ENCODE measurements around the gene MYOT. TPM values are rescaled to one million over a fixed set of nuclear protein-coding genes. Genes with fewer than 3 reads are reported as not detected.

Gene MYOT
- total RNA-seq, 1 experiment from 2014 or later = not detected

DNA sequence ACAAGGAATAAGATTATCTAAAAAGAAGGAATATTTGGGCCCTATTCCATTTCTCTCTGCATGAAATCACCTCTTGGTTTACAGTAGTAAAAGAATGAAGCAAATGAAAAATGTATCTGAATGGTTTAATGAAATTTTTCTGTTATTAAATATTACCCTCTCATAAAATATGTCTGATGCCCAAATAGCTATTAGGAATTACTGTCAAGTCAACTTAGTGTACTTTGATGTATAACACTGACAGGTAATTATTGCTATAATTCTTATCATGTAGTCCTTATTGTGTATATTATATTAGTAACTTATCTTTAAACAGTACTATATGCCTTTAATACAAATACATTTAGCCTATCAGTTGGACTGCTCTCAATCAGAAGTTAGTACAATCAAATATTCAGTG is 8.4 kb downstream of the MYOT start:
- H4K8ac ChIP-seq (replicated peaks; ENCODE audit: insufficient read length, low read depth, low read length) = no peak overlapping the region
- no peaks in the 10 kb centered on the region for H3K36me3 Mint-ChIP-seq (ENCODE audit: insufficient read depth in 1 of 3, low read depth in 3 of 3)
- H4K5ac ChIP-seq (ENCODE audit: insufficient read length, low read depth, low read length) = no peak overlapping the region
- H2AK5ac ChIP-seq (ENCODE audit: insufficient read length, low read length) = no peak overlapping the region
- no peak overlapping the region for H3K9ac ChIP-seq (ENCODE audit: extremely low read depth, insufficient read length, low read length)
- no peak overlapping the region for H3K4ac ChIP-seq (ENCODE audit: low read depth, low read length)
- no peak overlapping the region for H2BK120ac ChIP-seq (ENCODE audit: low read depth, low read length, poor library complexity, severe bottlenecking)
- H3K23ac ChIP-seq (ENCODE audit: insufficient read length, low read depth, low read length) = no peak overlapping the region
- H2BK15ac ChIP-seq (ENCODE audit: low read depth, low read length) = no peak overlapping the region
- H3K9me3 Mint-ChIP-seq = no peaks in the 10 kb centered on the region
- no peaks in the 10 kb centered on the region for H3K9me3 ChIP-seq (ENCODE audit: control insufficient read depth, low read depth, low read length)
- no peaks in the 10 kb centered on the region for H3K23me2 ChIP-seq (ENCODE audit: insufficient read length, low read depth, low read length, poor library complexity, severe bottlenecking)
- no peak overlapping the region for H3K4me2 ChIP-seq (ENCODE audit: insufficient read depth, insufficient read length, low read length)
- no peak overlapping the region for H2BK12ac ChIP-seq (ENCODE audit: insufficient read length, low read depth, low read length)
- no peak overlapping the region for H3K27ac ChIP-seq (ENCODE audit: insufficient read length, low read depth, low read length)
- no peak overlapping the region for H2AFZ ChIP-seq (ENCODE audit: low read length)
- no peak overlapping the region for H3K18ac ChIP-seq (ENCODE audit: insufficient read length, low read depth, low read length)
- TF ChIP-seq, protein P1, sequence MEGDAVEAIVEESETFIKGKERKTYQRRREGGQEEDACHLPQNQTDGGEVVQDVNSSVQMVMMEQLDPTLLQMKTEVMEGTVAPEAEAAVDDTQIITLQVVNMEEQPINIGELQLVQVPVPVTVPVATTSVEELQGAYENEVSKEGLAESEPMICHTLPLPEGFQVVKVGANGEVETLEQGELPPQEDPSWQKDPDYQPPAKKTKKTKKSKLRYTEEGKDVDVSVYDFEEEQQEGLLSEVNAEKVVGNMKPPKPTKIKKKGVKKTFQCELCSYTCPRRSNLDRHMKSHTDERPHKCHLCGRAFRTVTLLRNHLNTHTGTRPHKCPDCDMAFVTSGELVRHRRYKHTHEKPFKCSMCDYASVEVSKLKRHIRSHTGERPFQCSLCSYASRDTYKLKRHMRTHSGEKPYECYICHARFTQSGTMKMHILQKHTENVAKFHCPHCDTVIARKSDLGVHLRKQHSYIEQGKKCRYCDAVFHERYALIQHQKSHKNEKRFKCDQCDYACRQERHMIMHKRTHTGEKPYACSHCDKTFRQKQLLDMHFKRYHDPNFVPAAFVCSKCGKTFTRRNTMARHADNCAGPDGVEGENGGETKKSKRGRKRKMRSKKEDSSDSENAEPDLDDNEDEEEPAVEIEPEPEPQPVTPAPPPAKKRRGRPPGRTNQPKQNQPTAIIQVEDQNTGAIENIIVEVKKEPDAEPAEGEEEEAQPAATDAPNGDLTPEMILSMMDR (conservative IDR thresholded peaks at IDR 0.05) = no peak
- no peaks in the 10 kb centered on the region for H3K79me1 ChIP-seq (ENCODE audit: insufficient read depth, low read depth, low read length, poor library complexity, severe bottlenecking)
- no peak for DNase-seq
- H3K56ac ChIP-seq (ENCODE audit: insufficient read length, low read depth, low read length) = no peak overlapping the region
- no peaks in the 10 kb centered on the region for H3K4me1 ChIP-seq (ENCODE audit: insufficient read depth, low read length)
- H3K27me3 Mint-ChIP-seq (ENCODE audit: low read depth) = no peaks in the 10 kb centered on the region
- H3K79me2 ChIP-seq (ENCODE audit: insufficient read depth, low read length) = no peaks in the 10 kb centered on the region
- H3K27ac Mint-ChIP-seq = no peak overlapping the region
- H4K91ac ChIP-seq (ENCODE audit: insufficient read length, low read depth, low read length) = no peak overlapping the region
- H3K27me3 ChIP-seq (ENCODE audit: insufficient read depth, low read length) = no peaks in the 10 kb centered on the region
- no peaks in the 10 kb centered on the region for H3K4me1 Mint-ChIP-seq
- H3K4me3 Mint-ChIP-seq = no peak overlapping the region
- H3T11ph ChIP-seq (ENCODE audit: low read length) = no peak overlapping the region
- no peaks in the 10 kb centered on the region for H4K20me1 ChIP-seq (ENCODE audit: control insufficient read depth, insufficient read depth, insufficient read length)
- no peak overlapping the region for H2BK20ac ChIP-seq (ENCODE audit: low read depth, low read length, poor library complexity, severe bottlenecking)
- no peak overlapping the region for H2BK5ac ChIP-seq (ENCODE audit: insufficient read length, low read length)
- H3K14ac ChIP-seq (ENCODE audit: insufficient read depth, low read length) = no peak overlapping the region

All from H9 (cell line).